ENCODE measurements around the gene DNAJC5.
"Not testable (repeated sequence)": the region's sequence is repeated elsewhere in the genome, so short reads cannot be mapped to it uniquely, and the experiment has no call there.

The DNAJC5 gene

DNA sequence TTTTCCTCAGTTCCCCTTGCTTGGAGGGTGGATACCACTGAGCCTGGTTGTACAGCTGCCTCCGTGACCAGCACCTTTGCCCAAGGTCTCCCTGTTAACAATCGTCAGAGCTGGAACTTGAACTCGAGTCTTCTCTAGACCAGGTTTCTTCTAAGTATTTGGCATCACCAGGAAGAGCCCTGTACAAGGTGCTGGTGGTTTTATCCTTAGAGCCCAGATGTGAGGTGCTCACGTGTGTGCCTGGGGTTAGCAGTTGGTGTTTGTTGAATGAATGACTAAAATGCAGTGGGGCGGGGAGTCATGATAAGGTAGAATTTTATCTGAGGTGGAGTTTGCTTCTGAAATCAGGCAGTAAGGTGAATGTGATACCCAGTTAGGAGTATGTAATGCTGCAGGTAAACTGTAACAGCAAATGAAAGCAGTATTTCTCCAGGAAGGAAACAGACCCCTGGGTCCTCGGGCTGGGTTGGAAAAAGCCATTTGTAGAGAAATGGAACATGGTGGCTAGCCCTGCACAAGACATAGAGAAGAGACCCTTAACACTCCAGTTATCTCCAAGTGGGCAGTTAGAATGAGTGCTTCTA, 3.1 kb downstream of the DNAJC5 start:
- peak overlapping the region; percentile 93 for H3K27ac Mint-ChIP-seq
- peaks cover 54% of the 10 kb centered on the region for H3K36me3 Mint-ChIP-seq (ENCODE audit: low read depth)
- H3K4me3 Mint-ChIP-seq = peak overlapping the region; percentile 2
- H3K27me3 Mint-ChIP-seq = no peaks in the 10 kb centered on the region
- no peaks in the 10 kb centered on the region for H3K9me3 Mint-ChIP-seq
- intact Hi-C loops (cut with micrococcal nuclease) = loop anchor here (5.0 kb wide), 1 partner anchor 361 kb away; the partner anchor contains the start of gene PTK6
- H3K4me1 Mint-ChIP-seq (ENCODE audit: low read depth) = peaks cover 71% of the 10 kb centered on the region

DNA sequence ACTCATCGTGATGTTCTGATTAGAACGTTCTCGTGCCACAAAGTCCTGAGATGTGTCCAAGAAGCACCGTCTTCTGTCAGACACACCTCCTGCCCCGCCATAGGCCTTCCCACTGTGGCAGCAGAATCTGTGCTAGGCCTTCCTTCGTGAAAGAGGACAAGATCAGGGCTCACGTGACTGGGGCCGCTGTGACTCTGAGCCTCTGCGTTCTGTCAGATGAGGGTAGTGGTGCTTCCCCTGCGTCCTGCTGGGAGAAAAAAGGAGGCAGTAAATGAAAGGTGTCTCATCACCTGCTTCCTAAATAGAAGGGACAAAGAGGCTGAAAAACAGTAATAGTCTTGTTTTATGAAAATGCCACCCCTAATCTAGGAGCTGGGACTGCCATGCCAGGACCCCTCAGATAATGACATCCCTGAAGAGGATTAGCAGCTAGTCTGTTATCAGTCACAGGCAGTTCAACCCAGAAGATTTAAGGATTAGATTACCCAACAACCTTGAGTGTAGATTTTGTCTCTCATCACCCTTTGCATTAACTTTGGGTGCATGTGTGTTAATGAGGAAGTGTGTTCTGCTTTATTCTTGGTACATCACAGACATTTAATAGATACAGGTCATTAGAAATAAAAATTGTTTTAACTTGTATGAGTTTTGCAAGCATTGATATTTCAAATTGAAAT, 4.1 kb downstream of the DNAJC5 start:
- Mint-ChIP-seq H3K4me1 (ENCODE audit: low read depth) (peaks cover 77% of the 10 kb centered on the region), H3K27ac (peak overlapping the region; percentile 93), H3K9me3 (no peaks in the 10 kb centered on the region), H3K36me3 (ENCODE audit: low read depth) (peaks cover 62% of the 10 kb centered on the region), H3K27me3 (no peaks in the 10 kb centered on the region), H3K4me3 (peak overlapping the region; percentile 10)
- intact Hi-C loops (cut with micrococcal nuclease) = loop anchor here (5.0 kb wide), 1 partner anchor 362 kb away; the partner anchor contains the start of gene PTK6

DNA sequence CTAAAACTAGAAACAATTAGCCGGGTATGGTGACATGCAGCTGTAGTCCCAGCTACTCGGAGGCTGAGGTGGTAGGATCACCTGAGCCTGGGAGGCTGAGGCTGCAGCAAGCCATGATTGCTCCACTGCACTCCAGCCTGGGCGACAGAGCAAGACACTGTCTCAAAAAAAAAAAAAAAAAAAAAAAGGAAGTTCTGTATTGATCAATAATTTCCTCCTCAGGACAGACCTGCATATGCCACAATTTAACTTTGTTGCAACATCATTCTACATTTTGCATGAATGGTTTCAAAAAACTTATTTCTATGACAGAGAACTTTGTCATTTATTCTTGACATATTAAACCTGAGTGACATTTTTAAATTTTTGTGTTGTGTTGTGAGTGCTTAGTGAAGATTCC, 5.5 kb downstream of the DNAJC5 start:
- Mint-ChIP-seq H3K27ac (no peak overlapping the region), H3K27me3 (no peaks in the 10 kb centered on the region), H3K4me3 (peak overlapping the region; percentile 9), H3K4me1 (ENCODE audit: low read depth) (peaks cover 80% of the 10 kb centered on the region), H3K9me3 (no peaks in the 10 kb centered on the region), H3K36me3 (ENCODE audit: low read depth) (peaks cover 76% of the 10 kb centered on the region)
- intact Hi-C loops (cut with micrococcal nuclease) = no loop called here

DNA sequence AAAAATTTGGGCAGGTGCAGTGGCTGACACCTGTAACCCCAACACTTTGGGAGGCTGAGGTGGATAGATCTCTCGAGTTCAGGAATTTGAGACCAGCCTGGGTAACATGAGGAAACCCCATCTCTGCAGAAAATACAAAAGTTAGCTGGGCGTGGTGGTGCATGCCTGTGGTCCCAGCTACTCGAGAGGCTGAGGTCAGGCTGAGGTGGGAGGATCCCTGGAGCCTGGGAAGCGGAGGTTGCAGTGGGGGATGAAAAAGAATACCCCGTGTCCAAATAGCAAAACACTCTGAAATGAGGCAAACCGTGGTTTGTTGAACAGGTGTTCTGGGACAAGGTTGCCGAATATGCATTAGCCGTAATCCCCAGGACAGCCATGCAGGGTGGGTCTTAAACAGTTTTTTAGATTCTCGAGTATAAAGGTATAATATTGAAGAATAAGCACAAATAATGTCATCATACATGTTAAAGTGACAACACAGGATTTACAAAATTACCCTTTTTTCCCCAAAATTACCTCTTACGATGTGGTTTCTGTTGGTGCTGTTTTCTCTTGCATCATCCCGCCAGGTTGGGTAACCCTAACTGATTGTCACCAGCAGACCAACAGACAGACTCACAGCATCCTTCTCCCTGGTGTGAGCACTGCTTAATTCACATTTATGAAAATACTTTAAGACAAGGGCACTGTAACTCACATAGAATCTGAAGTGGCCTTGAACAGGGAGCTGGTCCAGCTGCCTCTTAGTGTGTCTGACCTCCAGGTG, 9.1 kb downstream of the DNAJC5 start:
- Mint-ChIP-seq H3K4me3 (no peak overlapping the region), H3K36me3 (ENCODE audit: low read depth) (peaks cover 68% of the 10 kb centered on the region), H3K4me1 (ENCODE audit: low read depth) (peaks cover 70% of the 10 kb centered on the region), H3K9me3 (no peaks in the 10 kb centered on the region), H3K27me3 (no peaks in the 10 kb centered on the region), H3K27ac (no peak overlapping the region)
- intact Hi-C loops (cut with micrococcal nuclease) = no loop called here

DNA sequence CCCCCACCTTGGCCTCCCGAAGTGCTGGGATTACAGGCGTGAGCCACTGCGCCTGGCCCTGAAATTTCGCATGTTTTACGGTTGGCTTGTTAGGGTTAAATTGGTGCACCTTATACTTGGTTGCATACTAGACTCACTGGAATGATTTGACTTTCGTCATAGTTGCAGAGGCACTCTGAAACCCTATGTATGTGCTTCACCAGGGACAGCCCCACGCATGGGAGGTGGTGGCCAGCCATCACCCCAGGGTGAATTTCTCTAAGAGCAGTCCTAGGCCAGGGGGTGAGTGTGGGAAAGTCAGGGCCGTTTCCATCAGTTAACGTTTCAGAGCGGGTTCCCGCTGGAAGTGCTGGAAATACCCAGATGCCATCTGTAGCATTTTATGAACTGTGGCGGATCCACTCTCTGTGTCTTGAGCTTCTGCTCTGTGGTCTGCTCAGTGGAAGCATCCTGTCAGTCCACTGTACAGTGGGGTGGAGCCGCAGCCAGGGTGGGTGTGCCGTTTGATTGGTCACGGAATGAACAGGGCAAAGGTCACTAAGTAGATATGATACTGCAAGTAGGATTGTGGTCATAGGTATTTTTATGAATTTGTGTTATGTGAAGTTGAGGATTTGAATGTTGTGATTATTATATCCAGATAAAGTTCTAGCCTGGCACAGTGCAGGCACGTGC, 13.2 kb downstream of the DNAJC5 start:
- H3K27ac Mint-ChIP-seq = no peak overlapping the region
- intact Hi-C loops (cut with micrococcal nuclease) = no loop called here

DNA sequence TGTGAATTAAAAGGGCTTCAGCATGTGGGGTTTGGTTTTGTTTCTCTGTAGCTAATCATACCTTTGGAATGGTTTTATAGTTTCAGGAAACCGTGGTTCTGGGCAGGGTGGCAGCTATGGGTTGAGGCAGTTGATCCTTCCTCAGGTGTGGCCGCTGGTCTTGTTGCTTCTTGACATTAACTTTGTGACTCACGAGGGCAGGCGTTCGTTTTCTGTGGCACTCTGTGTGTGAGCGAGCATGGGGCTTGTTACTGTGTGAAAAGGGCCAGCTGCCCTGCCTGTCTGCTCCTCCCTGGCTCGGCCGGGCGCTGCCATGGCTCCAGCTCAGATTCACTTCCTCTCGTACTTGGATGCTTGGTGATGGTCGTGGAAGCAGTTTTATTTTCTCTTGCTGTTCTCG, 16.2 kb downstream of the DNAJC5 start:
- peak overlapping the region; percentile 71 for H3K27ac Mint-ChIP-seq
- H3K36me3 Mint-ChIP-seq (ENCODE audit: low read depth) = peaks cover 75% of the 10 kb centered on the region
- H3K4me1 Mint-ChIP-seq (ENCODE audit: low read depth) = peaks cover 69% of the 10 kb centered on the region
- intact Hi-C loops (cut with micrococcal nuclease) = loop anchor here (5.0 kb wide), 1 partner anchor 61 kb away; no protein-coding TSS in a partner anchor
- H3K4me3 Mint-ChIP-seq = peak overlapping the region; percentile 32
- peaks cover 5% of the 10 kb centered on the region for H3K9me3 Mint-ChIP-seq
- no peaks in the 10 kb centered on the region for H3K27me3 Mint-ChIP-seq

More for the DNA sequence above, 13.2 kb downstream of the DNAJC5 start:
- Mint-ChIP-seq H3K27me3 (no peaks in the 10 kb centered on the region), H3K4me3 (no peak overlapping the region), H3K4me1 (ENCODE audit: low read depth) (peaks cover 74% of the 10 kb centered on the region), H3K36me3 (ENCODE audit: low read depth) (peaks cover 75% of the 10 kb centered on the region), H3K9me3 (no peaks in the 10 kb centered on the region)

DNA sequence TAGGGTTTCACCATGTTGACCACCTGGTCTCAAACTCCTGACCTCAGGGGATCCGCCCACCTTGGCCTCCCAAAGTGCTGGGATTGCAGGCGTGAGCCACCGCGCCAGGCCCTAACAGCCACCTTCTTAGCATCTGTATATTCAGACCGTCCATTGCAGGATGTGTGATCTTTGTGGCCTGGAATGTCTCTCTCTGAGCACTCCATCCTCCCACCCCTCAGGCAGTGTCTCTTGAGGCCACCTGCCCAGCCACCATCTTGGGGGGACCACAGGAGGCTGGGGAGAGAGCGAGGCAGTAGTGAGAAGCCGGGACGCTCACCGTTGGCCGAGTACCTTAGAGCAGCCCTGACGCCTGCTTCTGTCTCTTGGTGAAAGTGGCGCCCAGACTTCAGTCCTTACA, 18.8 kb downstream of the DNAJC5 start:
- Mint-ChIP-seq H3K27me3 (no peaks in the 10 kb centered on the region), H3K36me3 (ENCODE audit: low read depth) (peaks cover 81% of the 10 kb centered on the region), H3K27ac (no peak overlapping the region), H3K4me1 (ENCODE audit: low read depth) (peaks cover 61% of the 10 kb centered on the region), H3K9me3 (peaks cover 11% of the 10 kb centered on the region), H3K4me3 (no peak overlapping the region)
- intact Hi-C loops (cut with micrococcal nuclease) = loop anchor here (5.0 kb wide), 1 partner anchor 59 kb away; no protein-coding TSS in a partner anchor

DNA sequence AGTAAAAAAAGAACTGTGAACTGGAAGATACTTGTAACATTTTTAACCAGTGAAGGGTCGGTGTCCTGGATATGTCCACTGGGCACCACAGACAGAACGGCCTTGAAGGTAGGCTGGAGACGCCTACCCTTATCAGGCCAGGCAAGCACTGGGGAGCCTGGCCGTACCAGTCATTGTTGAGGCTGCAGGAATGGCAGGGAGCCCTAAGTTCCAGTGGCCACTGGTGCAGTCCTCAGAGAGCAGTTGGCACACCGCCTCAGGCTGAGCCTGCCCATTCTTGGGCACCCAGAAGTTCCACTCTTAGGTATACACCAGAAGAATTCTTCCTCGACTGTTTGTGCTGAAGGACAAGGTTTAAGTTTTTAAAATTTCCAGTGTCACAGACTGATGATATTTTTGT, 20.5 kb downstream of the DNAJC5 start:
- no peak overlapping the region for H3K27ac Mint-ChIP-seq
- intact Hi-C loops (cut with micrococcal nuclease) = no loop called here
- no peak overlapping the region for H3K4me3 Mint-ChIP-seq
- H3K9me3 Mint-ChIP-seq = peaks cover 11% of the 10 kb centered on the region
- H3K27me3 Mint-ChIP-seq = no peaks in the 10 kb centered on the region
- peaks cover 80% of the 10 kb centered on the region for H3K36me3 Mint-ChIP-seq (ENCODE audit: low read depth)
- H3K4me1 Mint-ChIP-seq (ENCODE audit: low read depth) = peaks cover 47% of the 10 kb centered on the region

DNA sequence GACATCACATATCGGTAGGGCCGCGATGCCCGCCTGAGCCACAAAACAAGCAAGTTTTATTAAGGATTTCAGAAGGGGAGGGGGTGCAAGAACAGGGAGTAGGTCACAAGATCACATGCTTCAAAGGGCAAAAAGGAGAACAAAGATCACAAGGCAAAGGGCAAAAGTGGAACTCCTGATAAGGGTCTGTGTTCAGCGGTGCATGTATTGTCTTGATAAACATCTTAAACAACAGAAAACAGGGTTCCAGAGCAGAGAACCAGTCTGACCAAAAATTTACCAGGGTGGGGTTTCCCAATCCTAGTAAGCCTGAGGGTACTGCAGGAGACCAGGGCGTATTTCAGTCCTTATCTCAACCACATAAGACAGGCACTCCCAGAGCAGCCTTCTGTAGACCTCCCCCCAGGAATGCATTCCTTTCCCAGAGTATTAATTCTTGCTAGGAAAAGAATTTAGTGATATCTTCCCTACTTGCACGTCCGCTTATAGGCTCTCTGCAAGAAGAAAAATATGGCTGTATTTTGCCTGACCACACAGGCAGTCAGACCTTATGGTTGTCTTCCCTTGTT, 21.5 kb downstream of the DNAJC5 start:
- peaks cover 85% of the 10 kb centered on the region for H3K36me3 Mint-ChIP-seq (ENCODE audit: low read depth)
- peaks cover 37% of the 10 kb centered on the region for H3K4me1 Mint-ChIP-seq (ENCODE audit: low read depth)
- H3K27me3 Mint-ChIP-seq; intact Hi-C loops (cut with micrococcal nuclease); H3K4me3 Mint-ChIP-seq: not testable (repeated sequence)
- H3K9me3 Mint-ChIP-seq = peaks cover 11% of the 10 kb centered on the region
- peak overlapping the region; percentile 60 for H3K27ac Mint-ChIP-seq

DNA sequence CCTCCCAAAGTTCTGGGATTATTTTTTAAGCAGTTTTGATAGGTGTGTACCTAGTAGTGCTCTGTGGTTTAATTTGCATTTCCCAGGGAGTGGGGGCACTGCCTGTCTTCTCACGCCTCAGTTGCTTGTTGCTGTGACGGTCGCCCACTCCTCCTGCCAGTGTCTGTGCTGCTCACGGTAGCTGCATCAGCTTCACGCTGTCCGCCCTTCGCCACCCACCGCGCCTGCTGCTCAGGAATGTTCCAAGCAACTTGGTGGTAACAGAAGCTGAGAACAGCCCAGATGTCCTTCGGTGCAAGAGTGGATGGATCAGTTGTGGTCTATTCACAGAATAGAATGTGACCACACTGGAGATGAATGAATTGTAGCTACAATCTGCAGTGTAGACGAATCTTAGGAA, 22.9 kb downstream of the DNAJC5 start:
- peaks cover 11% of the 10 kb centered on the region for H3K9me3 Mint-ChIP-seq
- H3K4me1 Mint-ChIP-seq (ENCODE audit: low read depth) = peaks cover 28% of the 10 kb centered on the region
- no peak overlapping the region for H3K27ac Mint-ChIP-seq
- intact Hi-C loops (cut with micrococcal nuclease) = no loop called here
- no peak overlapping the region for H3K4me3 Mint-ChIP-seq
- no peaks in the 10 kb centered on the region for H3K27me3 Mint-ChIP-seq
- peaks cover 91% of the 10 kb centered on the region for H3K36me3 Mint-ChIP-seq (ENCODE audit: low read depth)

DNA sequence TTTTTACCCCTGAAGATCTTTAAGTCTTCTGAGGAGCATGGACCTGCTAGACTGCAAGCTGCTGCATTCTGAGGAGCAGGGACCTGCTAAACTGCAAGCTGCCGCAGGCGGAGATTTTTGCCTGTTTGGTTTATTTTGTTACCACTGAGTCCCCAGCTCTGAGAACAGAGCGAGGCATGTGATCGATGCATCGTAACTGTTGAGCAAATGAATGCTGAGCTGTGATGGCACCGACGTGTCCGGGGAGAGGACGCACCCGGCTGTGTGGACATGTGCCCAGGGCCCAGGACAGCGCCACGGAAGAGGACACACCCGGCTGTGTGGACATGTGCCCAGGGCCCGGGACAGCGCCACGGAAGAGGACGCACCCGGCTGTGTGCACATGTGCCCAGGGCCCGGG, 24.2 kb downstream of the DNAJC5 start:
- no peak overlapping the region for H3K4me3 Mint-ChIP-seq
- peaks cover 98% of the 10 kb centered on the region for H3K36me3 Mint-ChIP-seq (ENCODE audit: low read depth)
- H3K4me1 Mint-ChIP-seq (ENCODE audit: low read depth) = peaks cover 22% of the 10 kb centered on the region
- H3K27me3 Mint-ChIP-seq = no peaks in the 10 kb centered on the region
- no peak overlapping the region for H3K27ac Mint-ChIP-seq
- H3K9me3 Mint-ChIP-seq = peaks cover 11% of the 10 kb centered on the region
- intact Hi-C loops (cut with micrococcal nuclease) = no loop called here

DNA sequence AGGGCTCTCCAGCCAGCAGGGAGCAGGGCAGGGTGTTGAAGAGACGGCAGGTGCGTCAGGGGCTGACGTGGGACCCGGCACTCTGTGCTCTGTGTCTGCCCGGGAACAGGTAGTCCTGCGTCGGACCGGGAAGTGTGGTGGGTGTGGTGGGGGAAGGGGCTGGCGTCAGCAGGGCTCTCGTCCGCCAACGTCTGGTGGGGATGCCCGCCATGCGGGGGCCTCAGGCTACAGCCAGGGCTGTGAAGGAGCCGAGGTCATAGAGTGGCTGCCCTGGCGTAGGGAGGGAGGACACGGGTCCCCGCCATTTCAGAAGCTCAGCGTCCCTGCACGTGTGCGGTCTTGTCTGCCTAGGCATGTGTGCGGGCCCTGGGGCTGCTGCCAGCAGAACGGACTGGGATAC, 25.3 kb downstream of the DNAJC5 start:
- no peak overlapping the region for H3K4me3 Mint-ChIP-seq
- peaks cover 13% of the 10 kb centered on the region for H3K4me1 Mint-ChIP-seq (ENCODE audit: low read depth)
- no peak overlapping the region for H3K27ac Mint-ChIP-seq
- H3K36me3 Mint-ChIP-seq (ENCODE audit: low read depth) = peaks cover 98% of the 10 kb centered on the region
- H3K27me3 Mint-ChIP-seq = no peaks in the 10 kb centered on the region
- H3K9me3 Mint-ChIP-seq = peaks cover 11% of the 10 kb centered on the region
- intact Hi-C loops (cut with micrococcal nuclease) = no loop called here

DNA sequence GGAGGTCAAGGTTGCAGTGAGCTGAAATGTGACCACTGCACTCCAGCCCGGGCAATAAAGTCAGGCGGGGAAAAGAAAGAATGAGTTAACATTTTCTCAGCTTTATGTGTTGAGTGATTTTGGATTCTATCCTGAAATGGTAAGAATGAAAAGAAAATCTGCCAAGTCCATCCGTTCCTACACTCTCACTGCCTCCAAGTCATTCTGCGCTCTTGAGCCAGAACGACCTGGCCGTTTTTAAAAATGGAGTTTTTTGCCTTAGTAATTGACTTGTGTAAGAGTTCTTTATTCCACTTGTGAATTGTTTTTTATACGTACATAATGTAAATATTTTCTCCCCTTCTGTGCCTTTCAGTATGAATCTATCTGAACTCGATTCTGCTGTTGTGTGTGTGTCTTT, 28.7 kb downstream of the DNAJC5 start:
- no peaks in the 10 kb centered on the region for H3K9me3 Mint-ChIP-seq
- H3K27ac Mint-ChIP-seq = no peak overlapping the region
- H3K36me3 Mint-ChIP-seq (ENCODE audit: low read depth) = peaks cover 98% of the 10 kb centered on the region
- H3K27me3 Mint-ChIP-seq = no peaks in the 10 kb centered on the region
- peaks cover 6% of the 10 kb centered on the region for H3K4me1 Mint-ChIP-seq (ENCODE audit: low read depth)
- H3K4me3 Mint-ChIP-seq = no peak overlapping the region
- intact Hi-C loops (cut with micrococcal nuclease) = no loop called here

Data from dendritic cell treated with granulocyte-macrophage colony-stimulating factor and Interleukin-4, amounts not matched to agents 40 ng/mL and 50 ng/mL, for 4 days (primary cell).